ENCODE results near the gene INO80D.

- no peak for TF ChIP-seq POLR2A (IDR thresholded peaks at IDR 0.05)
- no peak for TF ChIP-seq CTCF (IDR thresholded peaks at IDR 0.05)
These were observed 3.6 kb downstream of the INO80D start for GRCh38 chr2:206082298-206082843.

Data from uterus (tissue), 2 donors.